ENCODE results near the gene OR5K1.

DNA sequence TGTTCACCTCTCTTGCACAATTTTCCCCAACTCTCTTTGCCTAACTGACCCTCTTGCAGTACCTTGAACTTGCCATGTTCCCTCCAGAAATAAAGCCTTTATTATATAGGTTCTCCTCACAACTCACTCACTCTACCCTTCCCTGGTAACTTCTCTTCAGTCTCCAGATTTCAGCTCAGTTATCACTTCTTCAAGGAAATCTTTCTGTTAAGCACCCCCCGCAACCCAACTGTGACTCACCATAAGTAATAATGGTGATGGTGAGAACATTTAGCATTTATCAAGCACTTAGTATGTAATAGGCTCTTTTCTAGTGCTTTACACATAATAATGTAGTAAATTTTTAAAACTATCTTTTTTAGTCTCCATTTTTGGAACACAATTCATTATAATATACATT lies 8.1 kb upstream of the OR5K1 start:
- TF ChIP-seq, protein P1, sequence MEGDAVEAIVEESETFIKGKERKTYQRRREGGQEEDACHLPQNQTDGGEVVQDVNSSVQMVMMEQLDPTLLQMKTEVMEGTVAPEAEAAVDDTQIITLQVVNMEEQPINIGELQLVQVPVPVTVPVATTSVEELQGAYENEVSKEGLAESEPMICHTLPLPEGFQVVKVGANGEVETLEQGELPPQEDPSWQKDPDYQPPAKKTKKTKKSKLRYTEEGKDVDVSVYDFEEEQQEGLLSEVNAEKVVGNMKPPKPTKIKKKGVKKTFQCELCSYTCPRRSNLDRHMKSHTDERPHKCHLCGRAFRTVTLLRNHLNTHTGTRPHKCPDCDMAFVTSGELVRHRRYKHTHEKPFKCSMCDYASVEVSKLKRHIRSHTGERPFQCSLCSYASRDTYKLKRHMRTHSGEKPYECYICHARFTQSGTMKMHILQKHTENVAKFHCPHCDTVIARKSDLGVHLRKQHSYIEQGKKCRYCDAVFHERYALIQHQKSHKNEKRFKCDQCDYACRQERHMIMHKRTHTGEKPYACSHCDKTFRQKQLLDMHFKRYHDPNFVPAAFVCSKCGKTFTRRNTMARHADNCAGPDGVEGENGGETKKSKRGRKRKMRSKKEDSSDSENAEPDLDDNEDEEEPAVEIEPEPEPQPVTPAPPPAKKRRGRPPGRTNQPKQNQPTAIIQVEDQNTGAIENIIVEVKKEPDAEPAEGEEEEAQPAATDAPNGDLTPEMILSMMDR (IDR thresholded peaks at IDR 0.05): no peak
- TF ChIP-seq POLR2A (IDR thresholded peaks at IDR 0.05): no peak
- no peak for TF ChIP-seq POLR2AphosphoS5 (IDR thresholded peaks at IDR 0.05)
